Cardiac fibroblast (primary cell): ENCODE results near the gene TEX14.

Experiments
- DNase-seq, 2 donors: peaks; one replicate each; pipeline versions ENCODE4 v3.0.0 to v3.0.0-alpha.2; 2010; ENCODE audit warnings: low read depth in 2 of 2
- H3K4me3 ChIP-seq, 2 donors: replicated peaks in 1 of 2; 1 replicate in 1 of 2; 2 replicates in 1 of 2; pipeline ENCODE4 v1.5.1; 2011; ENCODE audit warnings: low read depth in 2 of 2, low read length in 2 of 2, mild to moderate bottlenecking in 2 of 2, moderate library complexity in 1 of 2
- TF ChIP-seq, protein P1 (sequence below): IDR thresholded peaks from one replicate; pipeline ENCODE4 v1.5.1; 2011; ENCODE audit warnings: low read depth, mild to moderate bottlenecking, low read length, inconsistent platforms

TEX14 gene

DNA sequence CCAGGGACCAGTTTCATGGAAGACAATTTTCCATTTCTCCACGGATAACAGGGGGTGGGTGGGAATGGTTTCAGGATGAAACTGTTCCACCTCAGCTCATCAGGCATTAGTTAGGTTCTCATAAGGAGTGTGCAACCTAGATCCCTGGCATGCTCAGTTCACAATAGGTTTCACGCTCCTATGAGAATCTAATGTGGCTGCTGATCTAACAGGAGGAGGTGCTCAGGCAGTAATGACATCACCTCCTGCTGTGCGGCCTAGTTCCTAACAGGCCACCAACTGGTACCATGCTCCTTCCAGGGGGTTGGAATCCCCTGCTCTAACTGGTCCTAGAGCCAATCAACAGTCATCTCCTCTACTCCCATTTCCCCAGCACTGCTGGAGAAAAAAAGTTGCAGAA, 19.9 kb downstream of the TEX14 start:
- no peak for DNase-seq
- TF ChIP-seq, protein P1, sequence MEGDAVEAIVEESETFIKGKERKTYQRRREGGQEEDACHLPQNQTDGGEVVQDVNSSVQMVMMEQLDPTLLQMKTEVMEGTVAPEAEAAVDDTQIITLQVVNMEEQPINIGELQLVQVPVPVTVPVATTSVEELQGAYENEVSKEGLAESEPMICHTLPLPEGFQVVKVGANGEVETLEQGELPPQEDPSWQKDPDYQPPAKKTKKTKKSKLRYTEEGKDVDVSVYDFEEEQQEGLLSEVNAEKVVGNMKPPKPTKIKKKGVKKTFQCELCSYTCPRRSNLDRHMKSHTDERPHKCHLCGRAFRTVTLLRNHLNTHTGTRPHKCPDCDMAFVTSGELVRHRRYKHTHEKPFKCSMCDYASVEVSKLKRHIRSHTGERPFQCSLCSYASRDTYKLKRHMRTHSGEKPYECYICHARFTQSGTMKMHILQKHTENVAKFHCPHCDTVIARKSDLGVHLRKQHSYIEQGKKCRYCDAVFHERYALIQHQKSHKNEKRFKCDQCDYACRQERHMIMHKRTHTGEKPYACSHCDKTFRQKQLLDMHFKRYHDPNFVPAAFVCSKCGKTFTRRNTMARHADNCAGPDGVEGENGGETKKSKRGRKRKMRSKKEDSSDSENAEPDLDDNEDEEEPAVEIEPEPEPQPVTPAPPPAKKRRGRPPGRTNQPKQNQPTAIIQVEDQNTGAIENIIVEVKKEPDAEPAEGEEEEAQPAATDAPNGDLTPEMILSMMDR, result no peak

DNA sequence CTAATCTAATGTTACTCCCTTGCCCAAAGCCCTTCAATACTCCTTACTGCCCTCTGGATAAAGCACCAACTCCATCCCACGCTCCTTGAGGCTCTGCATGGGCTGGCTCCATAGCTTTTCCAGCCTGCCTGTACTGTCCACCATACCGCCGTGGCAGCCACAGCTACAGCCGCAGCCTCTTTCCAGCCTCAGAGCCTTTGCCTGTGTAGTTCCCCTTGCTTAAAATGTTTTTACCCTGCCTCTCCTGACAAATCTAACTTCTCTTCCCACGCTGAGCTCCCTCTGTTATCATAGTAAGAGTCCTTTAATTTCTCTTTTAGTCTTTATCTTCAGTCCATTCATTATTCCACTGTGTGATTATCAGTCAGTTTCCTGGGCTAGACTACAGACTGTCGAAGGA, 22.0 kb downstream of the TEX14 start:
- TF ChIP-seq, protein P1, result no peak
- H3K4me3 ChIP-seq, result no peak overlapping the region
- DNase-seq, result peak in 1 of 2 donors; percentile 33

More for the DNA sequence above, 19.9 kb downstream of the TEX14 start:
- no peak overlapping the region for H3K4me3 ChIP-seq

DNA sequence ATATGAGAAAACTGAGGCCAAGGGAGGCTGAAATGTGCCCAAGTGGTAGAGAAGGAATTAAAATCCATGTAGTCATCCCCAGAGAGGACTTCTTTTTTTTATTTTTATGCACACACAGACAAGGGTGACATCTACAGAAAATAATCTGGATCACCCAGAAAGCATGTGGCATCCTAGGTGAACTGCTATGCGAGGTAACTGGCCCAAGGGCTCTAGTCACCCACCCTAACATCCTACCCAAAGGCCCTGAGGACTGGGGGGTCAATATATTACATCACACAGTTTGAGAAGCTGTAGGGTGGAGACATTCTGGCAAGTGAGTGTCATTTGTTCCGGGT, 23.3 kb downstream of the TEX14 start:
- TF ChIP-seq, protein P1, result no peak
- H3K4me3 ChIP-seq, result no peak overlapping the region
- DNase-seq, result no peak

DNA sequence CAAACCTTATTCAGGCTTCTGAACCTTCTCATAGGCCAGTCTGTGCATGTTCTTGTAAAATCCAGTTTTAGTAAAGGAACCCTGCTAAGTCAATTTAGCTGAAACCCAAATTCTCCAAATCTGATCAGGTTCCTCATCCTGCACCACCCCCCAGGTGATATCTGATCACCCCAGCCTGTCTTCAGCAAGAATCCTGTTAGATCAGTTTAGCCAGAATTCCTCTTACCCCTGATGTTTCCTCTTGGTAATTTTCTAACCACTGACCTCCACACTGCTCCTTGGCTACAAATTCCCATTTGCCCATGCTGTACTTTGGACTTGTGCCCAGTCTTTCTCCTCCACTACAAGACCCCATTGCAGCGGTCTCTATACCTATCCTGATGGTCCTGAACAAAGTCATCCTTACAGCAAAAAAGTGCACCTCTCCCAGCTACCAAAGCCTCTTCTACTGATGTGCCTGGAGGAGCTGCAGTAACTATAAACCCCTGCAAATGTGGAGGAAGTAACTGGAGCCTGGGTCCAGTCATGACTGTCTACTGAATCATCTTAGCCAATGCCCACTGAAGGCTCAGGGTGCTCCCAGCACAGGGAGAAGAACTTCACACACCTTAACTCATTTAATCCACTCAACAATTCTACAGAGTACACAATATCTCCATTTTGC, 23.8 kb downstream of the TEX14 start:
- TF ChIP-seq, protein P1, result no peak
- H3K4me3 ChIP-seq, result no peak overlapping the region
- peak in 1 of 2 donors; percentile 39 for DNase-seq

DNA sequence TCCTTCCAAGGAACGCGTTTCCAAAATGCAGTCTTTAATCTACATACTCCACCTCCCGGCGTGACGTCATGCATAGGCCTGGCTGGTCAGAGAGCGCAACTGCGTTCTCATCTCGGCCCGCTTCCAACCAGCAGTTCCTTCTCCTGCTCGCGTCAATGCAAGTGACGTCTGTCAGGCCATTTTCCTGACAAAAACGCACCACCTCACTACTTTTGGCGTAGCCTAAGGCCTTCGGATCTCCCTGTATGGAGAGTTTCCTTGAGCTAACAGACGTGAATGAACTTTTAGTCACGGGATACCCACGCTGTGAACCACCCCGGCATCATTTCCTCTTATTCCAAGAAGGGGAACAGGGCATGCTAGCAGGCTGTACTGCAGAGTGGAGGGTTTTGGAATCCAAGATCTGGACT, 25.0 kb downstream of the TEX14 start:
- no peak overlapping the region for H3K4me3 ChIP-seq
- TF ChIP-seq, protein P1, result no peak
- peak; percentile 83 to 91 for DNase-seq

DNA sequence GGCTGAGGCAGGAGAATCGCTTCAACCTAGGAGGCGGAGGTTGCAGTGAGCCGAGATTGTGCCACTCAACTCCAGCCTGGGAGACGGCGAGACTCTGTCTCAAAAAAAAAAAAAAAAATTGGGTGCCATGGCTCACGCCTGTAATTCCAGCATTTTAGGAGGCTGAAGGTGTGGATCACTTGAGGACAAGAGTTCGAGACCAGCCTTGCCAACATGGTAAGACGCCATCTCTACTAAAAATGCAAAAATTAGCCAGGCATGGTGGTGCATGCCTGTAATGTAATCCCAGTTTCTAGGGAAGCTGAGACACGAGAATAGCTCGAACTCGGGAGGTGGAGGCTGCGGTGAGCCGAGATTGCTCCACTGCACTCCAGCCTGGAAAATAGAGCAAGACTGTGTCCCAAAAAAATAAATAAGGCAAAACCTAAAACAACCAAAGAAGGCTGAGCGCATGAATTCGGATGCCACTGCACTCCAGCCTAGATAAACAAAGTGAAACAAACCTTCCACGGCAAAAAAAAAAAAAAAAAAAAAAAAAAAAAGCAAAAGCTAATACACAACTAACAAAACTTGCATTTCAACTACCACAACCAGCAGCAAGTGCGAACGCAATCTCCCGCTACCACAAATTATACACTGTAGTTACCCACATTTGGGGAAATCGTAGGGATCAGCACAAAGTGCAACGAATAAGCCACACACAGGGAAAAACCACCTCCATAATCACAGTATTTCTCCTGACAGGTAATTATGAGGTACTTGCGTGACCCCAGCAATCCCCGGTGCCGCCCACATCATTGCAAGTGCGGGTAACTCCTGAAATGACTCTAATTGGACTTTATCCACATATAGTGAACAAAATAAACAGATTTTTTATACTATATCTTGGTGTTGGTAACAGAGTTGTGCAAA, 25.6 kb downstream of the TEX14 start:
- TF ChIP-seq, protein P1, result no peak
- no peak overlapping the region for H3K4me3 ChIP-seq
- DNase-seq, result no peak
